DMS153 (cell line): Measurements from ENCODE around the gene AZU1.
"Not testable (repeated sequence)": the region's sequence is repeated elsewhere in the genome, so short reads cannot be mapped to it uniquely, and the experiment has no call there.

Source experiments
- DNase-seq: peaks from one replicate; lab custom pipeline; 2025; lab: John Stamatoyannopoulos, UW

The AZU1 gene

GRCh38 chr19:873561-874041 is 46.0 kb downstream of the AZU1 start:
- DNase-seq: no peak

- no peak for DNase-seq
These were observed 47.7 kb downstream of the AZU1 start for GRCh38 chr19:875265-875879.

GRCh38 chr19:876089-876488 is 48.5 kb downstream of the AZU1 start:
- no peak for DNase-seq

GRCh38 chr19:876780-877314 is 49.2 kb downstream of the AZU1 start:
- no peak for DNase-seq

GRCh38 chr19:877992-878660 is 50.5 kb downstream of the AZU1 start:
- not testable (repeated sequence) for DNase-seq

GRCh38 chr19:878751-879561 is 51.3 kb downstream of the AZU1 start:
- DNase-seq: not testable (repeated sequence)

- DNase-seq: no peak
These were observed 52.2 kb downstream of the AZU1 start for GRCh38 chr19:879711-880438.
